NCI-H69 (cell line): ENCODE results near the gene KIAA0753.
A peak's percentile ranks its signal among the peaks of the same experiment; 100 is the strongest.

Experiments
- DNase-seq: peaks from one replicate; lab custom pipeline; 2025; lab: John Stamatoyannopoulos, UW

The KIAA0753 gene

DNA sequence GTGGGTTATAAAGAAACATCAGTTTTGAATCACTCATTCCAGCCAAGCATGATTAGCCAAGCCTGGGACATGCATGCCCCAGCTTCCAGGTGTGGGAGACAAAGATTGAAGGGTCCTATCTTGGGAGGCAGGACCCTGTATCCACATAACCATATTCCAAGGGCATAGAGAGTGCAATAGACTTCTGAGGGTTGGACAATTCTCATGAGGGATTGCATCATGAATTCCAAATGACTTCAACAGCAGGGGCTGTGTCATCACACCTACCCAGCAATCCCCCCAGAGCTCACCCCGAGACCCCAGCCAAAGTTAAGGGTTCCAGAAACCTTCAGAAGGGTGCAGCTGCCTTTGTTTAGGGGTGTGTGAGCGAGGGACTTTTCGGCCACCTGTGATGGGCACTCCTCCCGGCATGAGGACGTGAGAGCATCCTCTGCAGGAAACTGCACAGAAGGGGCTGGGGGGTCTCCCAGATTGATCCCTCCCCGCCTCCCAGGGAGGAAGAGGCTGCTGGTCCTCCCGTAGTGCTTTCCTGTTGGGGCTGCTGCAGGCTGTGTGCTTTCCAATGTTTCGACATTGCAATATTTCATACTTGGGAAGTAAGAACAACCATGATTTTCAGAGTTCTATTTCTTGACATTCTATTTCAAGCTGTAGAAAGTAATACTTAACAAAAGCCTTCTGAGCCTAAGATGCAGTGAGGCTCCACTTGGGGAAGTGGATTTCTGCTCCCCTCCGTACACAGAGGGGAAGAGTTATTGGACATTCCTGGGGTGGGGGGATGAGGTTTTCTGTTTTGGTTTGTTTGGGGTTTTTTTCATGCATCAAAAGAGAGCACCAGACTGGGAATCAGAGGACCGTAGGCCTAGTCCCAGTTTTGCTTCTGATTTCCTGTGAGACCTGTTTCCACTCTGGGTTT lies 70.9 kb downstream of the KIAA0753 start:
- DNase-seq: no peak

DNA sequence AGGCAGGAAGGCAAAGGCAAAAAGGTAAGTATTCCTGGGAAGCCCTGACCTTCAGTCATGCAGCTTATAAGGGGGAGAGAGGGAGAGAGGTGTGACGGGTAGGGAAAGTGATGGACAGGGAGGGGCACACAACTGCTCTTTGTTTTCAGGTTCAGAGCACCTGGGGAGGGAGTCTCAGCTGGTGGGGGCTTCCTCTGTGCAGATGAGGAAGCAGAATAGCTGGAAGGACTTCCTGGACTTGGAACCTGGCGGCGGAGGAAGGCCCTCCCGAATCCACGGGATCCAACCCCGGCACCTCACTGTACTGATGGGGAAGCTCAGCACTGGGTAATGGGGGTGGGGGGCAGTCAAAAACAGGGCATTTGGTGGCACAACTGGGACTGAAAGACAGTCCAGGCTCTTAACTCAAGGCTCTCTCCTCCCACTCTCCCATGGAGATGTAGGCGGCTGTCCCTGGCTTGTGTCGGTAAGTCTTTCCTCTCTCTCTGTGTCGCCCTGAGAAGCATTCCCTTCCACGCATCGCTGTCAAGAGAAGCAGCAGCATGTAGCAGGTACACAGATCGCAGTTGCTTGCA lies 72.2 kb downstream of the KIAA0753 start:
- no peak for DNase-seq

DNA sequence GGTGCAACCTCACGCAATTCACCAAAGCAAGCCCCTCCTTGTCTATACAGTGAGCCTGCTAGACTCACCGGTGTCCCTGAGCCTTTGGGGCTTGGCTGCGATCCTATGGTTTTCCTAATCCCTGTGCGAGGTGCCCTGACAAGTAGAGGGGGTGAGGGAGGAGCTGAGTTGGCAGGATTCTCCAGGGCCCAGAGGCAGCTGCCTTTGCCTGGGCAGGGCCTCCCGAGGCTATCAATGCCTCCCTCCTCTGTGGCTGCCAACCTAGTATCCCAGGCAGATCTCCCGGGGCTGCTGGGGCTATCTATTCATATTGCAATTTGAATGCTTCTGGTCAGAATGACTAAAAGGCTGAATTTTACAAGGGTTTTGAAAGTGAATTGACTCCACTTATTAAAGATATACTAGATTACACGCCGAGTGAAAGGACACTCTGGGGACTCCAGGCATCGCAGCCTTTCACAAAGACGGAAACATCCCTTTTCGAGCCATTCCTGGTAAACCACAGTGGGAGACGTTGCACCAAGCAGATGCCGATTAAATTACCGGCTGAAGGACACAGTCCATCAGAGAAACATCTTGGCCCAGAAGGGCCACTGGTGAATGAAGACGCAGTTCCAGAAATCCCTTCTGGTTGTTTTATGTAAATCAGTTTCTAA lies 72.9 kb downstream of the KIAA0753 start:
- DNase-seq: peak; percentile 36

DNA sequence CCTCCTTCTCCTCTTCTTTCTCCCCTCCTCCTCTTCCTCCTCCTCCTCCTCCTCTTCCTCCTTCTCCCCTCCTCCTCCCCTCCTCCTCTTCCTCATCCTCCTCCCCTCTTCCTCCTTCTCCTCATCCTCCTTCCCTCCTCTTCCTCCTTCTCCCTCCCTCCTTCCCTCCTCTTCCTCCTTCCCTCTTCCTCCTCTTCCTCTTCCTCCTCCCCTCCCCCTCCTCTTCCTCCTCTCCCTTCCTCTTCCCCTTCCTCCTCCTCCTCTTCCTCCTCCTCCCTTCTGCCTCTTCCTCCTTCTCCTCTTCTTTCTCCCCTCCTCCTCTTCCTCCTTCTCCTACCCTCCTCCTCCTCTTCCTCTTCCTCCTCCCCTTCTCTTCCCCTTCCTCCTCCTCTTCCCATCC lies 79.1 kb downstream of the KIAA0753 start:
- no peak for DNase-seq

DNA sequence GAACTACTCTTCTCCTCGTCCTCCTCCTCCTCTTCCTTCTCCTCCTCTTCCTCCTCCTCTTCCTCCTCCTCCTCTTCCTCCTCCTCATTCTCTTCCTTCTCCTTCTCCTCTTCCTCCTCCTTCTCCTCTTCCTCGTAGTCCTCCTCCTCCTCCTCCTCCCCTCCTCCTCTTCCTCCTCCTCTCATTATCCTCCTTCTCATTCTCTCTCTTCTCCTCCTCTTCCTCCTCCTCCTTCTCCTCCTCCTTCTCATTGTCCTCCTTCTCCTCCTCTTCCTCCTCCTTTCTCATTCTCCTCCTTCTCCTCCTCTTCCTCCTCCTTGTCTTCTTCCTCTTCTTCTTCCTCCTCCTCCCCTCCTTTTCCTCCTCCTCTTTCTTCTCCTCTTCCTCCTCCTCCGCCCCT lies 80.0 kb downstream of the KIAA0753 start:
- DNase-seq: no peak

DNA sequence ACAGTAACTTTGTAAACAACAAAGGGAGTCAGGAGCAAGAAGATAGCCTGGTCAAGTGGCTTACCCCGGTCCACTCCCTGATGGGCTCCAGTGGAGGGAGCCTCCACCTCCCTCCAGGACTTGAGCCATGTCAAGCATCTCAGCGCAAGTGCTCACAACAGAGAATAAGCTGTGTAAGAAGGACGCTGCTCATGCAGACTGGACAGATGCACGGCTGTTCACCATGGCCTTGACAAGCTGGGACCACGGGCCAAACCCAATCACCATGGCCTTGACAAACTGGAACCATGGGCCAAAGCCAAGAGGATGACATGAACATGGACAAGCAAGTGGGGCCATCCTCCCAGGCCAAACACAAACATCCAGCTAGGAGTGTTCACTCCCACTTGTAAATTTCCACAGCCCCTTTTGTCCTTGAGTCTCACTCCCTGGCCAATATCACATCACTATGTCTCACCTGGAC lies 80.7 kb downstream of the KIAA0753 start:
- DNase-seq: no peak

DNA sequence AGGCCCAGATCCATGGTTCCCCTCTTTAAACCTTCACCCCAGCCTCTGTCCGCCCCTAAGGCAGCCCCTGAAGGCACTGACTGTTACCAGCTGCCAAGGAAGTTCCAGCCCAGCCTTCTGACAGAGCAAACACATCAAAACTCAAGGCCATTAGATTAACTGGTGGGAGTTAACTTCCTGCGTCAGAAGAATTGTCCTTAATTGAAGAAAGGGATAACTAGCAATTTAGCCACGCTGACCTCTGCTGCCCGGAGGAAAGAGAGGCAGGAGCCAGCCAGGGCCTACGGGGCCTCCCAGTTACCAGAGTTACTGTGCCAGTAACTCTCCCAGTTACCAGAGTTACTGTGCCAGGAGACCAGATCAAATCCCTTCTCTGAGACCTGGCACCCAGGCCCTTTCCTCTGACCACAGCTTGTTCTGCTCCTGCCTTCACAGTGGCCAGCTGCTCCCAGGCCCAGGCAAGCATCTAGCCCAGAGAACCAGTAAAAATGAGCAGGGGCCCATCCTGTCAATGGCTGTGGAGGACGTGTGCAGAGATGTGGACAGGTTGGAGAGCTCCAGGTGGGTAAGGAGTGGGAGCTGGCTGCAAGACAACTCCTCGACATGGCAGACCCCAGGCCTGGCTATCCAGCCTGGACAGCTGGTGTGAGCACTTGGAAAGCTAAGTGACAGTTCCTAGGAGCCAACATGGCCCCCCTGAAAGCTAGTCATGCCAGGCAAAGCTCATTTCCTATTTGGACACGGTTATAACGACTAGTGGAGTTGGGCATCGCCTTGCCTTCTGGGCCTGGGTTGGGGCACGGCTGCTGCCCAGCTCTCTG lies 81.4 kb downstream of the KIAA0753 start:
- DNase-seq: peak; percentile 86

DNA sequence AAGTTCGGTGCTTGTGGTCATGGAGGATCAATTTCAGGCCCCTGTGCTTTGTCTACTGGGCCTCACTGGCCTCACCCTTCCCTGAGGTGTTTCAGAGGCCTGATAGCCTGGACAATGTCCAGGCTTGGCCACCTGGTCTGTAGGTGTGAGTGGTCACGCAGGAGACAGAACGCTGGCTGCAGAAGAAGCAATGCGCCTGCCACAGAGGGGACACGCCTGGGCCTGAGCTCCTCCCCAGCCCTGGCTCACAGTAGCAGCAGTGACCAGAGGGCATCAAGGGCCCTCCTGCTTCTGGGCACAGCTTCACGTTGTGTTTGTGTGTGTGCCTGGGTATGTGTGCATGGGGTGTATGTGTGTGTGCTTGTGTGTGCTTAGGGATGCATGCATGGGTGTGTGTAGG lies 82.2 kb downstream of the KIAA0753 start:
- DNase-seq: no peak

DNA sequence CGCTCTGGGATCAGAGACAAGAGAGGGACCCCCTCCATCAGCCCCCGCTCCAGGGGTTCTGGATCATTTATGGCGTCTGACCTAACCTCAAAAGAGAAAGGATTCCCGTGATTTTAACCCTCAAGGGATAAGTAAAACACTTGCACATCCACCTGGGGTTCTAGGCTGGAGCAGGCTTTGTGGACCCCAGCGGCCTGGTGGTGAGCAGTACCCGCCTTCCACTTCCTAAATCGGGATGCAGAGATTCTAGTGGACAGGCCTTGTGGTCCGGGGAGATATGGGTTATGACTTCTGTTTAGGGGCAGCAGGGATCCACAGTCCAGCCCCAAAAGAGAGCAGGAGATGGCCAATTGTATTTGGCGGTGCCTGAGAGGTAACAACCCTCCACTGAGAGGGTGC lies 83.5 kb downstream of the KIAA0753 start:
- DNase-seq: no peak

DNA sequence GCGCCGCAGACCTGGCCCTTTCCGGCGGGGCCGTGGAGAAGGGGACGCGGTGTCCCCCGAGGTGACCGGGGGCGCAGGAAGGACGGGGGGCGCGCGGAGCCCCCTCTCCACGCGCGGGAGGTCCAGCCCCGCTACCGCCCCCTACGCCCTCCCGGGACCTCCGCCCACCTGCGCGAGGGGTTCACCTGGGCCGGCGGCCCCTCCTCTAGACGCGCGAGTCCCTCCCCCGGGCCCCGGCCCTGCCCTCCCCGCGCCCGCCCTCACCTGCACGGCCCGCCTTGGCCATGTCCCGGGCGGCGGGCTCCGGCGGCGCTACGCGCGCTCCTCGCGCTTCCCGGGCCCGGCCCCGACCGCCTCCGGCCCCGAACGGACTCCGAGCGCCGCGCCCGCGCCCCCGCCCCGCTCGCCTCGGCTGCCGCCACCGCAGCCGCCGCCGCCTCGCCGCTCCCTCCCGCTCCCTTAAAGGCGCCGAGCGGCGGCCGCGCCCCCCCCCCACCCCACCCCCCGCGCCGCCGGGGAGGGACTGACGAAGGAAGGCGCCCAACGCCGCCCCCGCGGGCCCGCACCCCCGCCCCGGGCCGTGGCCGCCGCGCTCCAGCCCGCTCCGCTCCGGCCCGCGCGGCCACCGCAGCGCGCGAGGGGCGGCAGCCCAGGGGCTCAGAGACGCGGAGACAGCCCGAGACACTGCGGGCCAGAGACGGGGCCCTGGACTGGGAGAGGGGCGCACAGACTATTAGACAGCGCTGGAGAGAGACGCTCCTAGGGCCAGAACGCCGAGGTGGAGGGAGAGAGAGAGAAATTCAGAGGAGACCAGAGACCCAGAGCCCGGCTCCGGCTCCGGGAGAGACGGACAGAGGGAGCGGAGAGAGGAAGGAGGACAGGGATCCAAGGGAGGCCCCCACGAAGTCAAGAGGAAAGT lies 84.1 kb downstream of the KIAA0753 start, which contains the start of gene PITPNM3:
Gene PITPNM3 (minus strand): TSS at position 435 of the 919 bp plus-strand sequence. CDS start 149 bp downstream, at position 286.
- DNase-seq: peak; percentile 22

DNA sequence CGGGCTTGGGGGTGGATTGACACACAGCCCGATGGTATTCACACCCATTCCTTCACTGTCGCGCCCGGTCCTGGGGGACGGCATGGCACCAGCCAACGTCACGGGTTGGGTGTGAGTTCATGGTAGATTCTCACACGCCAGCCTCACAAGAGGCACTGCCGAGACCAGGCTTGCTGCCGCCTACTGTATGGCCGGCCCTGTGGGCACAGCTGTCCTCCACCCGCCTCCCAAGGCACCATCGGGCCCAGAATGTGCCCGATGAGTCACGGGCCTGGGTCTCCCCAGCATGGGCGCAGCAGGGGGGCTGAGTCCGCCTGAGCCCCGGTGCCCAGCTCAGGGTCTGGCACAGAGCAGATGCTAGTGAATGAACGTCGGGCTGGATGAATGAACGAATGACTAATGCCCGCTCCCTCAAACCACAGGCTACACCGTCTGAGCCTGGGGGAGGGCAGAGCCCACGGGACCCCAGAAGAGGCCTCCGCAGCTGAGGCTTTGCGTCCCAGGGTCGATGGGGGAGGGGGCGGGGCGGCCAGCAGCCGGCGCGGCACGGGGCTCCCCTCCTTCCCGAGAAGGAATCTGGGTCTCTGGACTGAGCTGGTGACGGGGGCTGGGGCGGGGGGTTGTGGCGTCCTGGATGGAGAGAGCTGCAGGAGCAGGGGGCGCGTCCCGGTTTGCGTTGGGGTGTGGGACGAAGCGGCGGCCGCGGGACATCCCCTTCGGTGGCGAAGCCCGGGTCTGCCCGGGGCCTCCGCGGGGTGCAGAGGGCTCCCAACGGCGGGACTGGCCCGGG lies 85.0 kb downstream of the KIAA0753 start:
- DNase-seq: peak; percentile 42

DNA sequence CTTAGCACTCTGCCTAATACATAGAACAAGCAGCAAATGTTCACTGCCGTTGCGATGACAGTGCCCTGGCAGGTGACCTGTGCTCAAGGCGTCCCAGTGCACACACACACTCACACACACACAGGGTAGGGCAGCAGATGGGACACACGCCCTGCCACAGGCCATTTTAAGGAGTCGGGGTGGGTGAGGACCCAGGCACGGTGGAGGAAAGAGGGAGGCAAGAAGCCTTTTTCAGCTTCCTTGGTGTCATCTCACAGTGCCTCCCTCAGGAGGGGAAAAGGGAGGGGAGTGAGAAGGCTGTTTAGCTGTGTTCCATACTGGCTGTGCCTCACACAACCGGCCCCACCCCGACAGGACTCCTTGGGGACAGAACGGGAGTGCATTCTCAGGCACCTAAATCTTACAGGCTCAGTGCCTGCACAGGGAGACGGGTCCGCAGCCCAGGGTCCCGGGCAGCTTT lies 85.6 kb downstream of the KIAA0753 start:
- DNase-seq: no peak

DNA sequence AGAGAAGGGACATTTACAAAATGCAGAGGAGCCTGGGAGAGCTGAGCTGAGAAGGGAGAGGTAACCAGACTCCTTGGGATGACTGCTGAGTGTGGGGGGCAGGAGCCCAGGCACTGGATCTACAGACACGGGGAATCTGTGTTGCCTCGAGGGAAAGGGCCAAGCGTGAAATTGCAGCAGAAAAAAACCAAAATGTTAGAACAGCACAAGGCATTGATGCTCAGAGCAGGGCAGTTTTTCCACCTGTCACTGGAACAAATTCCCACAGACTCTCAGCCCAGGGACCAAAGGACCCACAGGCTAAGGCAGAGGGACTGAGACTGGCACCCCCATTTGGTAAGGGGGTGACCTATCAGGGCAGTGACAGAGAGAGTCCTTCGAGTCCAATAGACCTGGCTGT lies 86.2 kb downstream of the KIAA0753 start:
- DNase-seq: no peak

DNA sequence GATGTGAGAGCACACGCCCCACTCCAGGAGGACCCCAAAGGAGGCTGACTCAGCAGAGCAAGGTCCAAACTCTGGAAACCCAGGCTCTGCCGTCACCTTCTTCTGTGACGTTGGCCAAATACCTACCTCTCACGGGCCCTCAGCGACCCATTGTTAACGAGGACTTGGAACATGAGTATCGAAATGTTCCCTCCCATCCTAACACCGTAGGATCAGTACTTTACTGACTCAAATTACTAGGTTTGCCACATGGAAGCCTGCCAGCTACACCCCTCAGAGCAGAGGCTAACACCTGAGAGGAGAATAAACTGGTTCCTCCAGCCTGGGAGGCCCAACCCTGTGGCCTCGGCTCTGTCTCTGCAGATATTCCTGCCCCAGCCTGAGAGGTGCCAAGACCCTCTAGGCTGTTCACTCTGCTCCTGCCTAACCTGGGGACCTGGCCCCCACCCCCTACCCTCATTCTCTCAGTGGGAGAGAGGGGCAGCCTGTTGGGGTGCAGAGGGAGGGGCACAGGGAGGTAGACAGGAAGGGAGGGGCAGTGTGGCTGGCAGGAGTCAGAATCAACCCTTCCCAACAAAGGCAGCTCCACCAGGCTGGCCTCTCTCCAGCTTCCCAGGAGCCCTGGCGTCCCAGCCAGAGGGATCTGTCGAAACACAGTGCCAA lies 88.5 kb downstream of the KIAA0753 start:
- DNase-seq: peak; percentile 60

DNA sequence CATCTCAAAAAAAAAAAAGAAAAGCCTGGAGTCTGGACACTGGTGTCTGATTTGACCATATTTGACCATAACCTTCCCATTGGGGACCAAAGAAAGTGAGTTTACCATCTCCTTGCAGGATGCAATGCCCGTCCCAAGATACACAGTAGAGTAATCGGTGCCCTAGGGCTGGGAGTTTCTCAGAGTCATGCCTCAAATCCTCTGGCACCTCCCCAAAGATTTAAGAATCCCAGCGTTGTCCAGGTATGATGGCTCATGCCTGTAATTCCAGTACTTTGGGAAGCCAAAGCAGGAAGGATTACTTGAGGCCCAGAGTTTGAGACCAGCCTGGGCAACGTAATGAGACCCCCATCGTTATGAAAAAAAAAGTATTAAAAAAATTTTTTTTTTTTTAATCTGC lies 89.2 kb downstream of the KIAA0753 start:
- no peak for DNase-seq

DNA sequence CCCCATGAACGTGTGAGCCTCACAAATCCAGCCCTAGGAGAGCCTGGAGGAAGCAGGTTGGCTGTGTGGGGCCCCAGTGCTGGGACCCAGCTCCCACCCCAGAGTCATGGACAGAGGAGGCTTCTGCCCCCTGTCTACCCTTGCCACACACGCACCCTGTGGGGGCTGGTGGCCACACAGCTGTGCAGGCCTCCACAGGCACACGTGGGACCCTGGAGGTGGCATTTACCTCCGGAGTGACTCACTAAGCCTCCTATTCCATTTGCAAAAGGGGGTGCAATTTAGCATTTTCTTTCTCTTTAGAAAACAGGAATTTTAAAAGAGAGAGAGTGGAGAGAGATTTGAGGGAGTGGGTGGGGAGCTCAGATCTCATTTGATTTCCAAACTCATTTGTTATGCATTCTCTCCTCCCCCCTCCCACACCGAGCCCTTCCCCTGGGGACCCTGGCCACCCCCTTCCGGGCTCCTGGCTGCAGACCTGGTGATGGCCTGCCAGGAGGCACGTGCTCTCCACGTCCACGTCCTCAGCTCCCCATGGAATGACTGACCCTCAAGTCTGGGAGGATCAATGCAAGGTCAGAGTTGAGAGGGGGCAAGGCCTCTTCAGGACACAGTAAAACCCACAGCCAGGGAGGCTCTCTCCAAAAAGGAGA lies 91.0 kb downstream of the KIAA0753 start:
- DNase-seq: no peak

DNA sequence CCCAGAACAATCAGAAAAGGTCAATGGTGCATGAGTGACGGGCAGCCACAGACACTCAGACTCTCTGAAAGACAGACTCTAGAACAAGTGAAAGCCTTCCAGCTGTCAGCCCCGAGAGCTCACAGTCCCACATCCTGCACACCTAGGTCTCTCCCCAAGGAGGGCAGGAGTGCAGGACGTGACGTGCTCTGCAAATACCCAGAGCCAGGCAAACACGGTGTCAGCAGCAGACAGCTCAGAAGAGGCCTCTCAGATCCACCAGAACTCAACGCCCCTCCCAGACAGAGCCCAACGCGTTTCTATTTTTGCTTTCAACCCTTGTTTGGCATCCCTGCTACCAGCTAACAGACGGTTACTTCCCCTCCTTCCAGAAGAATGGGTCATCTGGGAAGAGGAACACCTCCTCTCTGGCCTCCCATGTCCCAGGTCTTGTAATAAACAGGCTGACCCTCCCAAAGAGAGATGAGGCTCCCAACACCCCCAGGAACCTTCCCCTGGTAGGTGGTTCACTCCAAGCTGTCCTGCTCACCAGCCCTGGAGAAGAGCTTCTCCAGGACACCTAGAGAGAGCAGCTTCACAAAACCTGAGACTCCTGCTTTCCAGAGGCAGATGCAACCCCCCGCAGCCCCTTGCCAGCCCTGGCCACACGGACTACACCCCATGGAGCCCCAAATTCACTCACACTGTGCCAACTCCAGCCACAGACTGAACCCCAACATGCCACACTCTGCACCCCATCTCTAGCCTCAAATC lies 91.8 kb downstream of the KIAA0753 start:
- DNase-seq: peak; percentile 41

DNA sequence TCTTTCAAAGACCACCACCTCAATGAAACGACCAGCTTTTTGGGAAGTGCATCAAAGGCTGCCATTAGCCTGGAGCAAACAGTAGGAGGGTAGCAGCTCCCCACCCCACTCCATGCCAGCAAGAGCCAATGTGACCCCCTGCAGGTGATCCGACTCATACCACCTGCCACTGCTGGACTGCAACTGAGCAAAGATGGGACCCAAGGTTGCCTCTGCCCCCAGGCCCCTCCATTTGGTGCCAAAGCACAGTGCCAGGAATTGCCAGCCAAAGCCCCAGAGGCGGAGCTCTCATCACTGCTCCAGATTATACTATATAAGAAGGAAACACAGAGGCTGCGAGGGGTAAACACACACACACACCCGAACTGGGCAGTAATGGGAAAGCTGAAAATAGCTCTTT lies 92.5 kb downstream of the KIAA0753 start:
- DNase-seq: peak; percentile 70
